ENCODE results near the gene OR2A7.
"Not testable (repeated sequence)": the region's sequence is repeated elsewhere in the genome, so short reads cannot be mapped to it uniquely, and the experiment has no call there.

OR2A7 gene

GRCh38 chr7:144282490-144282889, 17.9 kb upstream of the OR2A7 start:
- not testable (repeated sequence) for H3K9ac ChIP-seq (ENCODE audit: low read depth, low read length, poor library complexity); H3K27me3 ChIP-seq (ENCODE audit: control insufficient read depth in 3 of 3, insufficient read depth in 3 of 3, low read depth in 1 of 3, low read length in 3 of 3); H3K9me3 ChIP-seq (replicated peaks in 1 of 2; ENCODE audit: control insufficient read depth in 2 of 2, insufficient read depth in 1 of 2, low read depth in 1 of 2, low read length in 2 of 2)

GRCh38 chr7:144281981-144282380, 17.4 kb upstream of the OR2A7 start:
- H3K4me1 ChIP-seq (ENCODE audit: control insufficient read depth in 2 of 2, insufficient read depth in 1 of 2, low read depth in 1 of 2, low read length in 2 of 2); H3K4me2 ChIP-seq (ENCODE audit: insufficient read depth, low read length, poor library complexity, severe bottlenecking); H4K8ac ChIP-seq (ENCODE audit: low read depth, low read length); H4K91ac ChIP-seq (ENCODE audit: low read depth, low read length, poor library complexity); H3K27me3 ChIP-seq (ENCODE audit: control insufficient read depth in 3 of 3, insufficient read depth in 3 of 3, low read depth in 1 of 3, low read length in 3 of 3); H3K79me1 ChIP-seq (ENCODE audit: low read depth, low read length); H3K27ac ChIP-seq (replicated peaks; ENCODE audit: low read length); H3K23ac ChIP-seq (ENCODE audit: low read depth, low read length, poor library complexity); DNase-seq (ENCODE audit: low spot score); H3K4me3 ChIP-seq (ENCODE audit: low read length in 2 of 2); H2BK120ac ChIP-seq (ENCODE audit: low read depth, low read length); H3K14ac ChIP-seq (ENCODE audit: low read length); H2AFZ ChIP-seq (ENCODE audit: low read length); H3K4ac ChIP-seq (ENCODE audit: low read length); H2BK5ac ChIP-seq (ENCODE audit: low read length); H2AK5ac ChIP-seq (ENCODE audit: low read depth, low read length); H3K9ac ChIP-seq (ENCODE audit: low read depth, low read length, poor library complexity); H2BK15ac ChIP-seq (ENCODE audit: low read length); H3K18ac ChIP-seq (ENCODE audit: low read length); H2BK12ac ChIP-seq (ENCODE audit: low read length); H3K36me3 ChIP-seq (replicated peaks in 1 of 2; ENCODE audit: control insufficient read depth in 2 of 2, insufficient read depth in 2 of 2, low read length in 2 of 2); H3K9me3 ChIP-seq (replicated peaks in 1 of 2; ENCODE audit: control insufficient read depth in 2 of 2, insufficient read depth in 1 of 2, low read depth in 1 of 2, low read length in 2 of 2): not testable (repeated sequence)
- WGBS, 2 donors (ENCODE audit: extremely low coverage in 2 of 2, insufficient read length in 2 of 2, insufficient replicate concordance in 1 of 2), result no CpG with 5 or more reads among the region's 8 CpGs

More at GRCh38 chr7:144282490-144282889, 17.9 kb upstream of the OR2A7 start:
- WGBS, 2 donors (ENCODE audit: extremely low coverage in 2 of 2, insufficient read length in 2 of 2, insufficient replicate concordance in 1 of 2), result no CpG with 5 or more reads among the region's 4 CpGs
- not testable (repeated sequence) for H3K4me3 ChIP-seq (ENCODE audit: low read length in 2 of 2); H4K91ac ChIP-seq (ENCODE audit: low read depth, low read length, poor library complexity); H3K18ac ChIP-seq (ENCODE audit: low read length); H2BK15ac ChIP-seq (ENCODE audit: low read length); H3K23ac ChIP-seq (ENCODE audit: low read depth, low read length, poor library complexity); H3K4me2 ChIP-seq (ENCODE audit: insufficient read depth, low read length, poor library complexity, severe bottlenecking); H3K14ac ChIP-seq (ENCODE audit: low read length); H3K79me1 ChIP-seq (ENCODE audit: low read depth, low read length); H2BK120ac ChIP-seq (ENCODE audit: low read depth, low read length); H2BK5ac ChIP-seq (ENCODE audit: low read length); H3K36me3 ChIP-seq (replicated peaks in 1 of 2; ENCODE audit: control insufficient read depth in 2 of 2, insufficient read depth in 2 of 2, low read length in 2 of 2); DNase-seq (ENCODE audit: low spot score); H2AK5ac ChIP-seq (ENCODE audit: low read depth, low read length); H3K4ac ChIP-seq (ENCODE audit: low read length); H2AFZ ChIP-seq (ENCODE audit: low read length); H3K27ac ChIP-seq (replicated peaks; ENCODE audit: low read length); H3K4me1 ChIP-seq (ENCODE audit: control insufficient read depth in 2 of 2, insufficient read depth in 1 of 2, low read depth in 1 of 2, low read length in 2 of 2); H2BK12ac ChIP-seq (ENCODE audit: low read length); H4K8ac ChIP-seq (ENCODE audit: low read depth, low read length)

- DNase-seq (ENCODE audit: low spot score); H2BK5ac ChIP-seq (ENCODE audit: low read length); H3K4ac ChIP-seq (ENCODE audit: low read length): not testable (repeated sequence)
These were observed 15.4 kb upstream of the OR2A7 start for GRCh38 chr7:144280010-144280409.

GRCh38 chr7:144275281-144275680, 10.7 kb upstream of the OR2A7 start:
- H3K14ac ChIP-seq (ENCODE audit: low read length); H2AFZ ChIP-seq (ENCODE audit: low read length); H3K27me3 ChIP-seq (ENCODE audit: control insufficient read depth in 3 of 3, insufficient read depth in 3 of 3, low read depth in 1 of 3, low read length in 3 of 3); H2BK5ac ChIP-seq (ENCODE audit: low read length); H2BK120ac ChIP-seq (ENCODE audit: low read depth, low read length); H3K23ac ChIP-seq (ENCODE audit: low read depth, low read length, poor library complexity); H3K4me2 ChIP-seq (ENCODE audit: insufficient read depth, low read length, poor library complexity, severe bottlenecking); H3K79me1 ChIP-seq (ENCODE audit: low read depth, low read length); H2BK12ac ChIP-seq (ENCODE audit: low read length); H2BK15ac ChIP-seq (ENCODE audit: low read length); H3K4ac ChIP-seq (ENCODE audit: low read length); H4K91ac ChIP-seq (ENCODE audit: low read depth, low read length, poor library complexity); H3K4me3 ChIP-seq (ENCODE audit: low read length in 2 of 2); H2AK5ac ChIP-seq (ENCODE audit: low read depth, low read length); DNase-seq (ENCODE audit: low spot score); H3K9me3 ChIP-seq (replicated peaks in 1 of 2; ENCODE audit: control insufficient read depth in 2 of 2, insufficient read depth in 1 of 2, low read depth in 1 of 2, low read length in 2 of 2); H4K8ac ChIP-seq (ENCODE audit: low read depth, low read length); H3K36me3 ChIP-seq (replicated peaks in 1 of 2; ENCODE audit: control insufficient read depth in 2 of 2, insufficient read depth in 2 of 2, low read length in 2 of 2); H3K18ac ChIP-seq (ENCODE audit: low read length); H3K4me1 ChIP-seq (ENCODE audit: control insufficient read depth in 2 of 2, insufficient read depth in 1 of 2, low read depth in 1 of 2, low read length in 2 of 2); H3K9ac ChIP-seq (ENCODE audit: low read depth, low read length, poor library complexity); H3K27ac ChIP-seq (replicated peaks; ENCODE audit: low read length): not testable (repeated sequence)
- WGBS, 2 donors (ENCODE audit: extremely low coverage in 2 of 2, insufficient read length in 2 of 2, insufficient replicate concordance in 1 of 2), result no CpG with 5 or more reads among the region's 6 CpGs

More at GRCh38 chr7:144280010-144280409, 15.4 kb upstream of the OR2A7 start:
- H3K36me3 ChIP-seq (replicated peaks in 1 of 2; ENCODE audit: control insufficient read depth in 2 of 2, insufficient read depth in 2 of 2, low read length in 2 of 2); H2BK120ac ChIP-seq (ENCODE audit: low read depth, low read length); H3K18ac ChIP-seq (ENCODE audit: low read length); H3K4me3 ChIP-seq (ENCODE audit: low read length in 2 of 2); H2BK15ac ChIP-seq (ENCODE audit: low read length); H3K4me1 ChIP-seq (ENCODE audit: control insufficient read depth in 2 of 2, insufficient read depth in 1 of 2, low read depth in 1 of 2, low read length in 2 of 2); H4K8ac ChIP-seq (ENCODE audit: low read depth, low read length); H4K91ac ChIP-seq (ENCODE audit: low read depth, low read length, poor library complexity); H3K9ac ChIP-seq (ENCODE audit: low read depth, low read length, poor library complexity); H2AFZ ChIP-seq (ENCODE audit: low read length); H3K9me3 ChIP-seq (replicated peaks in 1 of 2; ENCODE audit: control insufficient read depth in 2 of 2, insufficient read depth in 1 of 2, low read depth in 1 of 2, low read length in 2 of 2); H2BK12ac ChIP-seq (ENCODE audit: low read length); H3K23ac ChIP-seq (ENCODE audit: low read depth, low read length, poor library complexity); H3K4me2 ChIP-seq (ENCODE audit: insufficient read depth, low read length, poor library complexity, severe bottlenecking); H2AK5ac ChIP-seq (ENCODE audit: low read depth, low read length); H3K27me3 ChIP-seq (ENCODE audit: control insufficient read depth in 3 of 3, insufficient read depth in 3 of 3, low read depth in 1 of 3, low read length in 3 of 3); H3K27ac ChIP-seq (replicated peaks; ENCODE audit: low read length); H3K14ac ChIP-seq (ENCODE audit: low read length); H3K79me1 ChIP-seq (ENCODE audit: low read depth, low read length): not testable (repeated sequence)
- WGBS, 2 donors (ENCODE audit: extremely low coverage in 2 of 2, insufficient read length in 2 of 2, insufficient replicate concordance in 1 of 2), result no CpG with 5 or more reads among the region's 6 CpGs
